Lung (tissue), 13 donors: ENCODE results near the gene LUZP1. TPM values are rescaled to one million over a fixed set of nuclear protein-coding genes. Genes with fewer than 3 reads are reported as not detected.

Source experiments
- ATAC-seq: fragments of 200-7000 bp; cut with Tn5 transposase; one replicate; pipeline ENCODE4 v1.9.1; 2020; ENCODE audit warnings: moderate number of reproducible peaks; ENCODE audit not compliant: insufficient read depth, low FRiP score
- DNase-seq, 3 donors: peaks; one replicate each; pipeline ENCODE4 v3.0.0-alpha.2; 2013 to 2017
- H3K27ac ChIP-seq, 2 donors: one replicate each; pipeline ENCODE4 v1.5.1; 2013; ENCODE audit warnings: mild to moderate bottlenecking in 2 of 2, moderate library complexity in 2 of 2, control low read depth in 1 of 2, inconsistent platforms in 1 of 2, low read depth in 1 of 2, low read length in 1 of 2
- H3K27me3 ChIP-seq, 3 donors: one replicate each; pipeline ENCODE4 v1.5.1; 2013; ENCODE audit warnings: low read length in 2 of 3; ENCODE audit not compliant: control insufficient read depth in 3 of 3, insufficient read depth in 3 of 3
- H3K36me3 ChIP-seq, 4 donors: one replicate each; pipeline ENCODE4 v1.5.1; 2013; ENCODE audit warnings: low read length in 4 of 4, mild to moderate bottlenecking in 1 of 4, moderate library complexity in 1 of 4; ENCODE audit not compliant: control insufficient read depth in 4 of 4, insufficient read depth in 4 of 4
- H3K4me1 ChIP-seq, 5 donors: one replicate each; pipeline ENCODE4 v1.5.1; 2013; ENCODE audit warnings: low read length in 5 of 5, mild to moderate bottlenecking in 2 of 5, moderate library complexity in 1 of 5; ENCODE audit not compliant: control insufficient read depth in 5 of 5, insufficient read depth in 5 of 5
- H3K4me3 ChIP-seq: one replicate; pipeline ENCODE4 v1.5.1; 2013; ENCODE audit warnings: mild to moderate bottlenecking, control low read depth, moderate library complexity
- H3K9ac ChIP-seq, 2 donors: one replicate each; pipeline ENCODE4 v1.5.1; 2013; ENCODE audit warnings: low read length in 2 of 2, control low read depth in 1 of 2; ENCODE audit not compliant: insufficient read depth in 1 of 2
- H3K9me3 ChIP-seq, 4 donors: one replicate each; pipeline ENCODE4 v1.5.1; 2013; ENCODE audit warnings: low read length in 3 of 4, mild to moderate bottlenecking in 1 of 4, moderate library complexity in 1 of 4; ENCODE audit not compliant: control insufficient read depth in 4 of 4, insufficient read depth in 3 of 4
- WGBS, 2 donors: extraction: QIAGEN DNeasy Blood & Tissue Kit; methylation state at CpG; one replicate each; pipeline ENCODE4 v1.1.7; 2013; 5-methylcytosine and 5-hydroxymethylcytosine counted together
- polyA plus RNA-seq, 2 donors: library from polyadenylated mRNA; stranded (reverse); fragments of 200-250 nt; gene quantifications; one replicate each; pipeline ENCODE4 v1.2.1, GENCODE V29; 2013
- small RNA-seq: library from RNA; depleted of rRNA; stranded (forward); fragments of <200 nt; gene quantifications from one replicate; pipeline ENCODE3, GENCODE V24; 2014; ENCODE audit warnings: low replicate concordance
- total RNA-seq, 2 donors: library from RNA; depleted of rRNA in 1 of 2; stranded (reverse); fragments of >200 nt in 1 of 2; gene quantifications; one replicate each; pipeline ENCODE4 v1.2.1, GENCODE V29; 2014 to 2021
- TF ChIP-seq, protein P1 (sequence below): IDR thresholded peaks from 2 replicates; pipeline ENCODE4 v1.5.1; 2012; ENCODE audit warnings: mild to moderate bottlenecking; ENCODE audit errors: control extremely low read depth, extremely low read depth
- donor health status: control.
- donor health status: control.
- donor health status: Bipolar disorder and iron deficiency.
- donor health status: healthy.
- donor health status: DM: yes; HTN: yes; CAD: no.

LUZP1 gene
- total and polyA plus RNA-seq, 4 donors, result 4.0 to 27.5 (median 17.7) TPM

DNA sequence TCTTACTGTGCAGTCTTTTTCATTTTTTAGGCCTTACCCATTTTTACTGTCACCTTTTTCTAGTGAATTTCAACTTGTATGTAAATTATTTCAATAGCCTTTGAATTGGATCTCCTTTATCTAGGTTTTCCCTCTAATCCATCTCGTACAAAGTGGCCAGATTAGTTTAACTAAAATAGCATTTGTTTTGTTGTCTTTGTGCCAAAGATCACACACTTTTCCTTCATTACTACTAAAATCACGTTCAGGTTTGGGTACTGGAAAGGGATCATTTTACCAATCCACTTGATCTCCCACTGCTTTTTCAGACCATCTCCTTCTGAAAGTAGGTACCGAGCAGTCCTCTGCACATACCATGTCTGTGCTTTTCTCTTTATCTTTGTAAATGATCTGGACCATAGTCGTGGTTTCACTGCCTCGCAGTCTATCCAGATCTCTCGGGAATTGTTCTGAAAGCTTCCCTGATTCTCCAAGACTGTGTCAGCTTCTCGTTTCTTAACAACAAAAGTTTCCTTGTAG lies 129.3 kb downstream of the LUZP1 start:
- H3K4me3 ChIP-seq, result no peak overlapping the region
- H3K9ac ChIP-seq, result no peak overlapping the region
- peaks cover 0 to 13% (median 0%) of the 10 kb centered on the region in 5 donors for H3K4me1 ChIP-seq
- DNase-seq (no peak), ATAC-seq (no peak)
- no peaks in the 10 kb centered on the region for H3K36me3 ChIP-seq
- H3K27ac ChIP-seq, result no peak overlapping the region
- WGBS, 2 donors, result 72 to 83% methylated on average over 7 of the region's 7 CpGs
- no peaks in the 10 kb centered on the region for H3K9me3 ChIP-seq
- H3K27me3 ChIP-seq, result no peaks in the 10 kb centered on the region
- TF ChIP-seq, protein P1, sequence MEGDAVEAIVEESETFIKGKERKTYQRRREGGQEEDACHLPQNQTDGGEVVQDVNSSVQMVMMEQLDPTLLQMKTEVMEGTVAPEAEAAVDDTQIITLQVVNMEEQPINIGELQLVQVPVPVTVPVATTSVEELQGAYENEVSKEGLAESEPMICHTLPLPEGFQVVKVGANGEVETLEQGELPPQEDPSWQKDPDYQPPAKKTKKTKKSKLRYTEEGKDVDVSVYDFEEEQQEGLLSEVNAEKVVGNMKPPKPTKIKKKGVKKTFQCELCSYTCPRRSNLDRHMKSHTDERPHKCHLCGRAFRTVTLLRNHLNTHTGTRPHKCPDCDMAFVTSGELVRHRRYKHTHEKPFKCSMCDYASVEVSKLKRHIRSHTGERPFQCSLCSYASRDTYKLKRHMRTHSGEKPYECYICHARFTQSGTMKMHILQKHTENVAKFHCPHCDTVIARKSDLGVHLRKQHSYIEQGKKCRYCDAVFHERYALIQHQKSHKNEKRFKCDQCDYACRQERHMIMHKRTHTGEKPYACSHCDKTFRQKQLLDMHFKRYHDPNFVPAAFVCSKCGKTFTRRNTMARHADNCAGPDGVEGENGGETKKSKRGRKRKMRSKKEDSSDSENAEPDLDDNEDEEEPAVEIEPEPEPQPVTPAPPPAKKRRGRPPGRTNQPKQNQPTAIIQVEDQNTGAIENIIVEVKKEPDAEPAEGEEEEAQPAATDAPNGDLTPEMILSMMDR, result no peak

DNA sequence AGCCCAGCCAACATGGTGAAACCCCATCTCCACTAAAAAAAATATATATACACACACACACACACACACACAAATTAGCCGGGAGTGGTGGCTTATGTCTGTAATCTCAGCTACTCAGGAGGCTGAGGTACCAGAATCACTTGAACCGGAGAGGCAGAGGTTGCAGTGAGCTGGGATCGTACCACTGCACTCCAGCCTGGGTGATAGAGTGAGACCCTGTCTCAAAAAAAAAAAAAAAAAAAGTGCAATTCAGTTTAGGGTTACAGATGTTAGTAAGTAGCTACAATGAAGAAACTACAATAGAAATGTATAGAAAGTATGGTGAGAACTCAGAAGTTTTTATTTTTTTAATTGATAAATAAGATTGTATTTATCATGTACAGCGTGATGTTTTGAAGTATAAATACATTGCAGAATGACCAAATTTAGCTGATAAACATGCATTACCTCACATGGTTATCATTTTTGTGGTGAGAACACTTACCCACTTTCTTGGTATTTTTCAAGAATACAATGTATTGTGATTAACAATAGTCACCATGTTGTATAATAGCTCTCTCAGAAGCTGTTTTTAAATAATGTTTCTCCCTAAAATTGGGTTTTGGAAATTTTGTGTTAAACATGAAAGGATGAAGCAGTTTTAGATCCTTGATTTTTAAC lies 131.4 kb downstream of the LUZP1 start:
- Histone ChIP-seq H3K4me1 (peaks cover 0 to 8% (median 0%) of the 10 kb centered on the region in 5 donors), H3K27me3 (no peaks in the 10 kb centered on the region), H3K9ac (no peak overlapping the region), H3K36me3 (no peaks in the 10 kb centered on the region), H3K4me3 (no peak overlapping the region), H3K9me3 (no peaks in the 10 kb centered on the region), H3K27ac (no peak overlapping the region)
- TF ChIP-seq, protein P1, result no peak
- ATAC-seq (no peak), DNase-seq (no peak)
- WGBS, 2 donors, result 92 to 96% methylated on average over 4 of the region's 4 CpGs

DNA sequence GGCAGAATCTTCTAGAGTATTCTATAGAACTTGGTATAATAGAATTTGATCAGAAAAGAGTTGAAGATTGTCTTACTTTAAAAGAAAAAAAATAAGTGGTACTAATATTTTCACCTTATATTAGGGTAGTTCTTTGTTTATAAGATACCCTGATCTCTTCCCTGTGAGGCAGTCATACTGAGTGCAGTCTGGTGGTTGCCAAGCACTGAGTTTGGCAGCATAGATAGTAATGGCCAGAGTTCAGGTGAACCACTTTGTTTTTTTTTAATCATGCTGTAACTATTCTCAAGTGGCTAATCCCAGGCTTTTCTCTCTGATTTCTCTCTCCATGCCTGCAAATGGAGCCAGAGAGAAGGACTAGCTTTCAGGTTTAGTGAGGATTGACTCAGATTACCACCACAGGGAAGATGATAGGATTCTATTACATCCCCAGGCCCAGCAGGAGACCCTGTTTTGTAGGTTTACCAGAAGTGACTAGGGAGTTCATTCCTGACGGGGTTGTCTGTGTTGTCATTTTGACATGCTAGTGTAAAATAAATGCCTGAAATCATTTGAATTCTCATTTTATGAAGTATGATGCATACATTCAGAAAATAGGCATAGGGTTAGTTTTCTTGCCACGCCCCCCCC lies 132.7 kb downstream of the LUZP1 start:
- H3K9me3 ChIP-seq, result no peaks in the 10 kb centered on the region
- H3K9ac ChIP-seq, result no peak overlapping the region
- DNase-seq (no peak), ATAC-seq (no peak)
- TF ChIP-seq, protein P1, result no peak
- H3K4me3 ChIP-seq, result no peak overlapping the region
- no peak overlapping the region for H3K27ac ChIP-seq
- H3K4me1 ChIP-seq, result peaks cover 0 to 8% (median 0%) of the 10 kb centered on the region in 5 donors
- H3K27me3 ChIP-seq, result no peaks in the 10 kb centered on the region
- 93 to 97% methylated on average over 2 of the region's 2 CpGs for WGBS, 2 donors
- H3K36me3 ChIP-seq, result no peaks in the 10 kb centered on the region

Small RNAs within 50 kb of the gene (small RNA-seq; reads per million reads assigned to genes)
- not detected for gene MIR3115
- not detected for gene MIR4419A
- gene RNU6-135P, result not detected
- gene RNU6-514P, result not detected

Other genes with a start within 250 kb of the LUZP1 start
- gene LACTBL1, start 196.0 kb downstream of the LUZP1 start, total RNA-seq, result not detected
- gene LACTBL1, start 196.0 kb downstream of the LUZP1 start, polyA plus RNA-seq, result not detected
- not detected for gene TEX46, start 153.0 kb downstream of the LUZP1 start, total RNA-seq
- gene TEX46, start 153.0 kb downstream of the LUZP1 start, polyA plus RNA-seq, result not detected
- gene KDM1A, start 149.4 kb downstream of the LUZP1 start, total RNA-seq, result 10 to 100 TPM; 40.9 to 73.0 TPM
- gene KDM1A, start 149.4 kb downstream of the LUZP1 start, polyA plus RNA-seq, result 10 to 100 TPM; 16.4 to 26.6 TPM
- under 1 TPM in 1 of 2 donors, not detected in 1; 0.18 TPM for gene HTR1D, start 48.6 kb upstream of the LUZP1 start, total RNA-seq
- gene HTR1D, start 48.6 kb upstream of the LUZP1 start, polyA plus RNA-seq, result under 1 TPM; 0.25 to 0.30 TPM
- 100 to 1,000 TPM; 112 to 147 TPM for gene HNRNPR, start 175.4 kb upstream of the LUZP1 start, total RNA-seq
- gene HNRNPR, start 175.4 kb upstream of the LUZP1 start, polyA plus RNA-seq, result 10 to 100 TPM; 54.2 to 77.8 TPM
- 10 to 100 TPM in 1 of 2 donors, 1 to 10 TPM in 1; 8.9 to 30.9 TPM for gene ZNF436, start 201.0 kb upstream of the LUZP1 start, total RNA-seq
- gene ZNF436, start 201.0 kb upstream of the LUZP1 start, polyA plus RNA-seq, result 1 to 10 TPM; 2.1 to 4.2 TPM